22Rv1 (cell line): ENCODE measurements around the gene PCDHGA9.

Source experiments
- ZFX ChIP-seq: fragments of 450-650 bp; IDR thresholded peaks from 2 replicates; pipeline ENCODE4 v1.6.1; 2017; ENCODE audit warnings: antibody characterized with exemption, borderline replicate concordance
- TF ChIP-seq, protein P1 (sequence below): fragments of 450-650 bp; IDR thresholded peaks from 2 replicates; pipeline ENCODE4 v1.5.1; 2017; ENCODE audit warnings: mild to moderate bottlenecking

DNA sequence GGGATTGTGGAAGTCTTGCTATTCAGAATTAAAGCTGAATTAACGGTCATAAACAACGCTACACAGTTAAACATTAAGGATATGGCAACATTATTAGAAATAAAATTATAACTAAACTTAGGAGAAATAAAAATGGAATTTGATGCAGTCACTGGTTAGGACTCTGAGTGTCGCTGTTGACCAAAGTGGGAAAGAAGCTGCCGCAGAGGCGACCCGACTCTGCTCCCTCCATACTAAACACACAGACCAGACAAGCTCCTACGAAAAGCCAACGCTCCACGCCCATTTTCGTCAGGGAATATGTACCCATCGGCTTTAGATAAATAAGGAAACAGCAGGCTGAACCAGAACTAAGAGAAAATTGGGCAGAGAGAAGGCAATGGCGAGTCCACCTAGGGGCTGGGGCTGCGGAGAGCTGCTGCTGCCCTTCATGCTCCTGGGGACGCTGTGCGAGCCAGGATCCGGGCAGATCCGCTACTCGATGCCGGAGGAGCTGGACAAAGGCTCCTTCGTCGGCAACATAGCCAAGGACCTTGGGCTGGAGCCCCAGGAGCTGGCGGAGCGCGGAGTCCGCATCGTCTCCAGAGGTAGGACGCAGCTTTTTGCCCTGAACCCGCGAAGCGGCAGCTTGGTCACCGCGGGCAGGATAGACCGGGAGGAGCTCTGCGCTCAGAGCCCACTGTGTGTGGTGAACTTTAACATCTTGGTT, 38.5 kb upstream of the PCDHGA9 start, which contains the start of gene PCDHGA5:
- TF ChIP-seq, protein P1, sequence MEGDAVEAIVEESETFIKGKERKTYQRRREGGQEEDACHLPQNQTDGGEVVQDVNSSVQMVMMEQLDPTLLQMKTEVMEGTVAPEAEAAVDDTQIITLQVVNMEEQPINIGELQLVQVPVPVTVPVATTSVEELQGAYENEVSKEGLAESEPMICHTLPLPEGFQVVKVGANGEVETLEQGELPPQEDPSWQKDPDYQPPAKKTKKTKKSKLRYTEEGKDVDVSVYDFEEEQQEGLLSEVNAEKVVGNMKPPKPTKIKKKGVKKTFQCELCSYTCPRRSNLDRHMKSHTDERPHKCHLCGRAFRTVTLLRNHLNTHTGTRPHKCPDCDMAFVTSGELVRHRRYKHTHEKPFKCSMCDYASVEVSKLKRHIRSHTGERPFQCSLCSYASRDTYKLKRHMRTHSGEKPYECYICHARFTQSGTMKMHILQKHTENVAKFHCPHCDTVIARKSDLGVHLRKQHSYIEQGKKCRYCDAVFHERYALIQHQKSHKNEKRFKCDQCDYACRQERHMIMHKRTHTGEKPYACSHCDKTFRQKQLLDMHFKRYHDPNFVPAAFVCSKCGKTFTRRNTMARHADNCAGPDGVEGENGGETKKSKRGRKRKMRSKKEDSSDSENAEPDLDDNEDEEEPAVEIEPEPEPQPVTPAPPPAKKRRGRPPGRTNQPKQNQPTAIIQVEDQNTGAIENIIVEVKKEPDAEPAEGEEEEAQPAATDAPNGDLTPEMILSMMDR, result no peak
- TF ChIP-seq ZFX, result no peak
